OCI-LY3 (cell line): Measurements from ENCODE around the gene IRX5.

ENCODE experiments used
- H2AFZ ChIP-seq: fragments of 200-600, 300-600 bp; shearing (Covaris generic); 2 replicates; pipeline ENCODE4 v1.6.0; 2014; ENCODE audit warnings: antibody characterized with exemption, low read depth, low read length
- H3K27ac ChIP-seq: fragments of 200-600, 300-600 bp; sonication (generic); 2 replicates; pipeline ENCODE4 v1.5.1; 2014; ENCODE audit warnings: mild to moderate bottlenecking, low read length, moderate library complexity, mixed read lengths
- H3K27me3 ChIP-seq: fragments of 200-600, 300-600 bp; sonication (generic); 2 replicates; pipeline ENCODE4 v1.6.1; 2014; ENCODE audit warnings: low read depth, low read length, mixed read lengths
- H3K36me3 ChIP-seq: fragments of 200-600, 300-600 bp; sonication (generic); replicated peaks from 2 replicates; pipeline ENCODE3; 2014; ENCODE audit warnings: low read depth, low read length, mixed read lengths
- H3K4me1 ChIP-seq: fragments of 300-600, 200-600 bp; sonication (generic); 2 replicates; pipeline ENCODE4 v1.6.1; 2014; ENCODE audit warnings: low read length, mixed read lengths
- H3K4me2 ChIP-seq: fragments of 200-600, 300-600 bp; sonication (generic); 2 replicates; pipeline ENCODE4 v1.6.1; 2014; ENCODE audit warnings: low read length, mixed read lengths
- H3K4me3 ChIP-seq: fragments of 300-600, 200-600 bp; sonication (generic); 2 replicates; pipeline ENCODE4 v1.5.1; 2014; ENCODE audit warnings: antibody characterized with exemption, mild to moderate bottlenecking, low read length, moderate library complexity
- H3K79me2 ChIP-seq: fragments of 300-600, 200-600 bp; shearing (Covaris generic); 2 replicates; pipeline ENCODE4 v1.6.1; 2014; ENCODE audit warnings: mild to moderate bottlenecking, low read length, mixed read lengths
- H3K9ac ChIP-seq: fragments of 300-600, 200-600 bp; shearing (Covaris generic); 2 replicates; pipeline ENCODE4 v1.6.0; 2014; ENCODE audit warnings: mild to moderate bottlenecking, low read length, moderate library complexity
- H3K9me3 ChIP-seq: fragments of 200-600, 300-600 bp; shearing (Covaris generic); 2 replicates; pipeline ENCODE4 v1.6.1; 2014; ENCODE audit warnings: low read length, mixed read lengths; ENCODE audit not compliant: insufficient read depth
- H4K20me1 ChIP-seq: fragments of 200-600, 300-600 bp; sonication (generic); 2 replicates; pipeline ENCODE4 v1.6.1; 2016; ENCODE audit warnings: low read length, mixed read lengths; ENCODE audit not compliant: insufficient read depth
- EZH2phosphoT487 ChIP-seq: fragments of 200-600 bp; shearing (Covaris generic); IDR thresholded peaks from 2 replicates; pipeline ENCODE4 v1.6.1; 2018; ENCODE audit warnings: antibody characterized with exemption, mixed run types, low read depth
- TF ChIP-seq, protein P1 (sequence below): fragments of 200-600, 300-600 bp; sonication (generic); IDR thresholded peaks from 2 replicates; pipeline ENCODE4 v1.5.1; 2014; ENCODE audit warnings: antibody characterized with exemption, low read length, low read depth

IRX5 gene

DNA sequence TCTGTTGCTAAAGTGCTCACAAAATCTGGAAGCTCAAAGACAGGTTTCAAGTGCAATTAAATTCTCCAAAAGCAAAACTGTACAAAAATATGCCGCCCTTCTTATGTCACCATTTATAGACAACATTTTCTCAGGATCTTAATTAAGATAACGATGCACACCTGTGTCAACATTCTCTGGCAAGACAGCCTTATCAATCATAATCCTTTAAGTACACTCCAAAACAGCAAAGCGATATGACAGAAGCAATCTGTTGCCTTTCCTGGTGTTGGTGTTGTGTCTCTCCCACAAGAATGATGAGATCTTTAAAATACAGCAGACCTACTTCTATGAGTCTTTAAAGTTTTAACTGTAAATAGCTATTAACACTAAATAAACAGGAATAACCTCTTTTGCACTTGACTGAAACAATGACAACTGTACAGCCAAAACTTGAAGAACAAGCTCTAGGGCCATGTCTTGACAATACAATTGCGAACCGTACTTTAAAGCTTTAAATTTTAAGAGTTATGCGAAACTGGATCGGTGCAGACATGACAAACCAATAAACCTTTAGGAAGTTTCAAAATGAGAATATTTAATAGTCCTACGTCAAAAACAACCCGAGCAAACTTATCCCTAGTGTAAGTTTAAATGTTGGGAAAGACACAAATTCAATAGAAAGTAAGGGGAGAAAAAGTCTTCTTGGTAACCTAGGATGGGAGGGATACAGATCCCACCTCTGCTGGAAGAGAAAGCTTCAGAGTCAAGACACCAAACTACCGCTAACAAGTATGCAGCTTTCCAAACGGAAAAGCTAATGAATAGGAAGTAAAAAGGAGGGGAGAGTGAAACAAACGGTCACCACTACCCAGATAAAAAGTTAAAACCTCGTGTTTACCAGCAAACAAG, 3.3 kb upstream of the IRX5 start:
- H3K9ac ChIP-seq: no peak overlapping the region

DNA sequence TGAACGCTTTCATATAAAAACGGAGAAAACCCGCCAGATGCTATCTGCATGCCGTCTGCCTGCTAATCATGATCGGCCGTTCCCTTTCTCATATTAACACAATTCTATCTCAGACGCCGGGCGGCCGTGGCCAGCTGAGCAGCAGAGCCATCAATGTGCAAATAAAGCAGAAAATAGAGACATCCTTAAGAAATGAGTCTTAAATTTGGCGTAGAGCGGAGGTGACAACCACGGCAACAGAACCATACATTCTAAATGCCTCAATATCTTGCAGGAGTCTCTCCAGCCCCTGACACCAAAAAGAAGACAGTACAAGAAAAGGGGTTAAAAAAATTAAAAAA, 2.7 kb upstream of the IRX5 start:
- Histone ChIP-seq H3K4me2 (no peak overlapping the region), H2AFZ (no peak overlapping the region), H3K4me3 (no peak overlapping the region), H4K20me1 (no peaks in the 10 kb centered on the region), H3K36me3 (no peaks in the 10 kb centered on the region), H3K9ac (no peak overlapping the region), H3K4me1 (no peaks in the 10 kb centered on the region), H3K79me2 (no peaks in the 10 kb centered on the region), H3K27me3 (no peaks in the 10 kb centered on the region), H3K9me3 (no peaks in the 10 kb centered on the region), H3K27ac (no peak overlapping the region)
- TF ChIP-seq, protein P1, sequence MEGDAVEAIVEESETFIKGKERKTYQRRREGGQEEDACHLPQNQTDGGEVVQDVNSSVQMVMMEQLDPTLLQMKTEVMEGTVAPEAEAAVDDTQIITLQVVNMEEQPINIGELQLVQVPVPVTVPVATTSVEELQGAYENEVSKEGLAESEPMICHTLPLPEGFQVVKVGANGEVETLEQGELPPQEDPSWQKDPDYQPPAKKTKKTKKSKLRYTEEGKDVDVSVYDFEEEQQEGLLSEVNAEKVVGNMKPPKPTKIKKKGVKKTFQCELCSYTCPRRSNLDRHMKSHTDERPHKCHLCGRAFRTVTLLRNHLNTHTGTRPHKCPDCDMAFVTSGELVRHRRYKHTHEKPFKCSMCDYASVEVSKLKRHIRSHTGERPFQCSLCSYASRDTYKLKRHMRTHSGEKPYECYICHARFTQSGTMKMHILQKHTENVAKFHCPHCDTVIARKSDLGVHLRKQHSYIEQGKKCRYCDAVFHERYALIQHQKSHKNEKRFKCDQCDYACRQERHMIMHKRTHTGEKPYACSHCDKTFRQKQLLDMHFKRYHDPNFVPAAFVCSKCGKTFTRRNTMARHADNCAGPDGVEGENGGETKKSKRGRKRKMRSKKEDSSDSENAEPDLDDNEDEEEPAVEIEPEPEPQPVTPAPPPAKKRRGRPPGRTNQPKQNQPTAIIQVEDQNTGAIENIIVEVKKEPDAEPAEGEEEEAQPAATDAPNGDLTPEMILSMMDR: no peak
- no peak for TF ChIP-seq EZH2phosphoT487

More for the DNA sequence above, 3.3 kb upstream of the IRX5 start:
- H3K4me2 ChIP-seq: no peak overlapping the region
- H3K9me3 ChIP-seq: no peaks in the 10 kb centered on the region
- H4K20me1 ChIP-seq: no peaks in the 10 kb centered on the region
- H3K79me2 ChIP-seq: no peaks in the 10 kb centered on the region
- no peak overlapping the region for H3K4me3 ChIP-seq
- H3K36me3 ChIP-seq: no peaks in the 10 kb centered on the region
- TF ChIP-seq, protein P1: no peak
- no peak for TF ChIP-seq EZH2phosphoT487
- no peak overlapping the region for H2AFZ ChIP-seq
- no peaks in the 10 kb centered on the region for H3K27me3 ChIP-seq
- H3K27ac ChIP-seq: no peak overlapping the region
- no peaks in the 10 kb centered on the region for H3K4me1 ChIP-seq

DNA sequence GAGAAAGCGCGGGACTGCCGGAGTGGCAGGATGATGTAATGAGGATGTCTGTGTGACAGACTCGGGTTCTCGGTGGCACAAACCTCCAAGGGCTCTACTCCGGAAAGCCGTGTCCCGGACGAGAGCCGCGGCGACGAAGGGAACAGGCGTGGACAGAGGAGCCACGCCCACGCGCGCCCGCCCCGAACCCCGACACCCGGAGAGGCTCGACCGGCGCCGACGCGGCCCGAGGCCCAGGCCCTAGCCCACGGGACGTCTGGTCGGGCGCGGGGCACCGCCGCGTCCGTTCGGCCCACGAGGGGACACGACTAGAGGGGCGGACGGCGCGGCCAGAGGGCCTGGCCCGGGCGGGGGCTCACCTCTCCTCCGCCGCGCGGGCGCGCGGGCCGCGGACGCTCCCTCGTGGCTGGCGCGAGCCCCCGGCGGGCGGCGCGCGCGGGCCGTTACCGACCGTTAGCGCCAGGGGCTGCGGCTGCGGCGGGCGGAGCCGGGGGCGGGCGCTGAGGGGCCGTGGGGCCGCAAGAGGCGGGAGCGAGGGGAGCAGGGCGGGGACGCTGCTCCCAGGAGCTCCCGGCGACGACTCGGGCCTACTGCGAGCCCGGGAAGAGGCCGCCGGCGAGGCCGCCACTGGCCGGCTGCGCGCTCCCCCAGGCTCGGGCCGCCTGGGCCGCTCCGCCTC, 2.1 kb upstream of the IRX5 start:
- no peaks in the 10 kb centered on the region for H3K36me3 ChIP-seq
- no peaks in the 10 kb centered on the region for H3K79me2 ChIP-seq
- no peak overlapping the region for H3K27ac ChIP-seq
- no peak overlapping the region for H3K4me2 ChIP-seq
- H3K4me3 ChIP-seq: no peak overlapping the region
- H4K20me1 ChIP-seq: no peaks in the 10 kb centered on the region
- no peak overlapping the region for H3K9ac ChIP-seq
- H3K9me3 ChIP-seq: no peaks in the 10 kb centered on the region
- TF ChIP-seq, protein P1: no peak
- TF ChIP-seq EZH2phosphoT487: no peak
- no peak overlapping the region for H2AFZ ChIP-seq
- no peaks in the 10 kb centered on the region for H3K27me3 ChIP-seq
- H3K4me1 ChIP-seq: no peaks in the 10 kb centered on the region

DNA sequence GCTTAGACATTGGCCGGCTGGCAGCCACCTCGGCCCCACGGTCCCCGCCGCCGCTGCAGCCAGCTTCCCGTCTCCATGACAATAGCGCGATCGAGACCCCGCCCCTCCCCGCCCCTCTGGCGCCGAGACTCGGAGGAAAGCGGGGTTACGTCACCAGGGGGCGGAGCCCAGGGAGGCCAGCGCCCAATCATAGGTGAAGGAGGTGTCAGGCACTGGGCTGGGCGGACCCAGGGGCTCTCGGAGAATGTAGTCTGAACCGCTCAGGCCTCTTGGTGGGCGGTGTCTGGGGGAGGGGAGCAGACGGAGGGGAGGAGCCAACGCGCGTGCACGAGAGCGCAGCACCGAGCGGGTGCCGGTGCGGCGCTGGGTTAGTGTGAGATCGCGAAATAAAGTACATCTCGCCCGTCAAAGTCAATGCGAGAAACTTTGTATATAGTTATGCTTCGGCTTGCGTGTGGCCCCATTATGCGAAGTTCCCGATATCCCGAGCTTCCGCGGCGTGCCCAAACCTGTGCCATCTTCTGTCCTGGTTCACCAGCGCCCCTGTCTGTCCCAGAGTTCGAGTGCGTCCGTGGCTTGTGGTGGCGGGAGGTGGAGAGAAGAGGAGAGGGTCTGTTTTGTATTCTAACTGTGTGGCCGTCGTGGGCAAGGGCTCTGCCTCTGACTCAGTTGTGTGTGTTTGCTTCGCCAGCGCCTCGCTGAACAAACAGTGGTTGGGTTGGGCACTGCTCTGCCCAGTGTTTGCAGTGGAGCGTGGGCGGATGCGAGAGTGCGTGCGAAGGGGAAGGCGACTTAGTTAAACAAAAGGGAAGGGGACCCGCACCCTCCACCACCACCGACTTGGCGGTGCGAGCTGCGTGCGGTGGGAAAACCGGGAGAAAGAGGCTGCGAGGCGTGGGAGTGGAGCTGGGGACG, 1.3 kb upstream of the IRX5 start:
- no peaks in the 10 kb centered on the region for H3K36me3 ChIP-seq
- H3K9ac ChIP-seq: no peak overlapping the region
- no peaks in the 10 kb centered on the region for H3K79me2 ChIP-seq
- no peak overlapping the region for H3K27ac ChIP-seq
- no peaks in the 10 kb centered on the region for H3K4me1 ChIP-seq
- no peaks in the 10 kb centered on the region for H3K27me3 ChIP-seq
- no peaks in the 10 kb centered on the region for H4K20me1 ChIP-seq
- no peak overlapping the region for H2AFZ ChIP-seq
- TF ChIP-seq EZH2phosphoT487: no peak
- TF ChIP-seq, protein P1: no peak
- no peaks in the 10 kb centered on the region for H3K9me3 ChIP-seq
- no peak overlapping the region for H3K4me2 ChIP-seq
- no peak overlapping the region for H3K4me3 ChIP-seq
